ENCODE results near the gene CFAP410. TPM values are rescaled to one million over a fixed set of nuclear protein-coding genes. Genes with fewer than 3 reads are reported as not detected.

The CFAP410 gene
- total RNA-seq, 1 donor from 2014 or later: 10.4 TPM

- Mint-ChIP-seq H3K27me3 (ENCODE audit: low read depth, unreplicated experiment) (peaks cover 26% of the 10 kb centered on the region), H3K4me1 (ENCODE audit: low read depth, unreplicated experiment) (no peaks in the 10 kb centered on the region), H3K36me3 (ENCODE audit: low read depth, unreplicated experiment) (no peaks in the 10 kb centered on the region), H3K27ac (ENCODE audit: unreplicated experiment) (no peak overlapping the region), H3K4me3 (ENCODE audit: unreplicated experiment) (no peak overlapping the region), H3K9me3 (ENCODE audit: unreplicated experiment) (no peaks in the 10 kb centered on the region)
- Histone ChIP-seq H3K4me2 (ENCODE audit: low read length) (no peak overlapping the region), H3K27me3 (ENCODE audit: insufficient read depth, low read length) (peaks cover 2% of the 10 kb centered on the region), H4K20me1 (ENCODE audit: insufficient read depth, low read length) (no peaks in the 10 kb centered on the region), H2AFZ (ENCODE audit: low read depth, low read length) (no peak overlapping the region), H3K79me2 (ENCODE audit: insufficient read depth, low read length) (no peaks in the 10 kb centered on the region), H3K9me3 (ENCODE audit: insufficient read depth, low read depth, low read length) (no peaks in the 10 kb centered on the region), H3K36me3 (ENCODE audit: insufficient read depth, low read length) (no peaks in the 10 kb centered on the region), H3K4me3 (ENCODE audit: insufficient read depth, low read depth, low read length) (no peak overlapping the region), H3K9ac (ENCODE audit: low read length) (no peak overlapping the region), H3K27ac (ENCODE audit: low read depth, low read length) (no peak overlapping the region), H3K4me1 (ENCODE audit: insufficient read depth, low read length) (no peaks in the 10 kb centered on the region)
- DNase-seq (ENCODE audit: low read depth) (no peak), FAIRE-seq (no peak)
- TF ChIP-seq CTCF (IDR thresholded peaks at IDR 0.05; ENCODE audit: insufficient read depth, low read depth, low read length): no peak
- no peak for TF ChIP-seq EZH2 (IDR thresholded peaks at IDR 0.05; ENCODE audit: insufficient read depth, low read length)
Observed at GRCh38 chr21:44291078-44291935, 47.9 kb downstream of the CFAP410 start.

- TF ChIP-seq EZH2 (IDR thresholded peaks at IDR 0.05; ENCODE audit: insufficient read depth, low read length): no peak
- no peak for TF ChIP-seq CTCF (IDR thresholded peaks at IDR 0.05; ENCODE audit: insufficient read depth, low read depth, low read length)
- Histone ChIP-seq H3K36me3 (ENCODE audit: insufficient read depth, low read length) (no peaks in the 10 kb centered on the region), H3K9ac (ENCODE audit: low read length) (no peak overlapping the region), H3K4me1 (ENCODE audit: insufficient read depth, low read length) (no peaks in the 10 kb centered on the region), H3K79me2 (ENCODE audit: insufficient read depth, low read length) (no peaks in the 10 kb centered on the region), H3K27ac (ENCODE audit: low read depth, low read length) (no peak overlapping the region), H3K4me3 (ENCODE audit: insufficient read depth, low read depth, low read length) (no peak overlapping the region), H3K4me2 (ENCODE audit: low read length) (no peak overlapping the region), H3K27me3 (ENCODE audit: insufficient read depth, low read length) (peaks cover 2% of the 10 kb centered on the region), H3K9me3 (ENCODE audit: insufficient read depth, low read depth, low read length) (no peaks in the 10 kb centered on the region), H4K20me1 (ENCODE audit: insufficient read depth, low read length) (no peaks in the 10 kb centered on the region), H2AFZ (ENCODE audit: low read depth, low read length) (no peak overlapping the region)
- no peaks in the 10 kb centered on the region for H3K4me1 Mint-ChIP-seq (ENCODE audit: low read depth, unreplicated experiment)
- no peak for DNase-seq (ENCODE audit: low read depth)
- no peaks in the 10 kb centered on the region for H3K36me3 Mint-ChIP-seq (ENCODE audit: low read depth, unreplicated experiment)
- no peak for FAIRE-seq
- H3K27ac Mint-ChIP-seq (ENCODE audit: unreplicated experiment): no peak overlapping the region
- peaks cover 26% of the 10 kb centered on the region for H3K27me3 Mint-ChIP-seq (ENCODE audit: low read depth, unreplicated experiment)
- no peaks in the 10 kb centered on the region for H3K9me3 Mint-ChIP-seq (ENCODE audit: unreplicated experiment)
- no peak overlapping the region for H3K4me3 Mint-ChIP-seq (ENCODE audit: unreplicated experiment)
Observed at GRCh38 chr21:44290327-44291077, 48.7 kb downstream of the CFAP410 start.

Measured in astrocyte (in vitro differentiated cells and primary cell).